Medulla oblongata (tissue), 1 donor: ENCODE measurements around the gene SVEP1.
"Not testable (repeated sequence)": the region's sequence is repeated elsewhere in the genome, so short reads cannot be mapped to it uniquely, and the experiment has no call there.

ENCODE experiments used
- DNase-seq: peaks from one replicate; pipeline ENCODE4 v3.0.0-alpha.2; 2015; ENCODE audit errors: extremely low spot score

Gene SVEP1

DNA sequence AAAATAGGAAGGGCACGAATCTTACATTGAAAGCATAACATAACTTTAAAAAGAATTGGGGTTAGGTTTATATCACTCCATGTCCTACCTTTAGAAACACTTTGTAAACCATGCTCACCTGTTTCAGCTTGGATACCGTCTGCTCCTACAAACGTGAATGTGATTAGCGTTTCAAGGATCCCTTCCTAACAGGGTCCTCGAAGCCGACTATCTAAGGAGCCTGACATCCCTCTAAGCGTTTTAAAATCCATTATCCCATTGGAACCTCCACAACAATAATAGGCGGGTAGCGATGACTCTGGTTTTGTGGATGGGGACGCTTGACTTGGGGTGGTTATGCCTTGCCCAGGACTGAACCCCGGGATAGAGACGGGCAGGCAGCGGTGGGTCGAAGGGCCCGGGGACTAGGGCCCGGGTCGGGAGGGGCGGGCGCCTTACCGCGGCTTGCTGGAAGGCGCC lies 937 bp downstream of the SVEP1 start:
- DNase-seq: no peak

DNA sequence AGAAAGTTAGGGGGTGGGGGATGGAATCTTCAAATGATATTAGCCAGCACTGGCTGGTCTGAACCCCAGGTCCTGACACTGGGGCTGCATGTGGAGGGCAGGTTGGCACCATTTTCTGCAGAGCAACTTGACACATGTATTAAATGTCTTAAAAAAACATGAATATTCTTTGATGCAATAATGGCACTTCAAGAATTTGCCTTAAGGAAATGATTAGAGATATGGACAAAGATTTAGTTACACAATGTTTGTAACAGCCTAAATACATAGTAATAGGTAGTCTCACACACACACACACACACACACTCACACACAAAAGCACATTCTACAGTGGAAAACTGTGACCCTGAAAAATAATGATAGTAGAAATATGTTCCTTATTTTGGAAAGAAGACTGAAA lies 3.6 kb downstream of the SVEP1 start:
- no peak for DNase-seq

DNA sequence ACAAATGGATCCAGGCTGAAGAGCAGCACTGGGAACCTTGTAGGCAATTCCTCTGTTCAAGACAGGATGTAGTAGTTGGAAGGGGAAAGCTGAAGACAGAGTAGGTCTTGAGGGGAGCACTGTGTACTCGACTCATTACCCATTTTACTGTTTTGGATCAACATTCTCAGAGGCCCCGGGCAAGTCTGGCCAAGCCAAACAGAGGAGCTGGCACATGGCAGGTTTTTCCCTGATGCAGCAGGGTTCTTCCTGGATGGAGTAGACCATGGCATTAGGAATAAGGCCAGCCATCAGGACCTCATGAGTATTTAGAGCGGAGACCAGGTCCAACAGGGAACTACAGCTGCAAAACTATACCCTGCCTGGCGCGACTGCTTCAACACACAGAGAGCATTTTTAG lies 4.4 kb downstream of the SVEP1 start:
- no peak for DNase-seq

DNA sequence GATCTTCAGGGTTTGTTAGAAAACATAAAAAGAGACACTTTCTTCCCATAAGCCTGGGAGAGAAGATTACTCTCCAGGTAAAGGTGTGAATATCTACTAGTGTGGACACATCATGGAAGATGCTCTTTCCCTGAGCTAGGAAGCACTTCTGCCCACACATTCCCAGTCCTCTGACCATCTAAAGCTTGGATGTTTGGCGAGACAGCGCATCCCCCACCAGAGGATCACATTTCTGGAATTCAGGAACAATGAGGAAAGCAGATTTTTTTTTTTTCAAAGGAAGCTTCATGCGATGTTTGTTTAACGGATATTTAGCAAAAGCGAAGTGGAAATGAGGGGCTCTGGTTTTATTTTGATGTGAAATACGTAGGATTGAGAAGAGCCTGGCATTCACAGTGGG lies 6.2 kb downstream of the SVEP1 start:
- DNase-seq: no peak

- no peak for DNase-seq
Measured at GRCh38 chr9:110571801-110572483, 7.6 kb downstream of the SVEP1 start.

GRCh38 chr9:110566156-110566555 lies 13.4 kb downstream of the SVEP1 start:
- DNase-seq: no peak

DNA sequence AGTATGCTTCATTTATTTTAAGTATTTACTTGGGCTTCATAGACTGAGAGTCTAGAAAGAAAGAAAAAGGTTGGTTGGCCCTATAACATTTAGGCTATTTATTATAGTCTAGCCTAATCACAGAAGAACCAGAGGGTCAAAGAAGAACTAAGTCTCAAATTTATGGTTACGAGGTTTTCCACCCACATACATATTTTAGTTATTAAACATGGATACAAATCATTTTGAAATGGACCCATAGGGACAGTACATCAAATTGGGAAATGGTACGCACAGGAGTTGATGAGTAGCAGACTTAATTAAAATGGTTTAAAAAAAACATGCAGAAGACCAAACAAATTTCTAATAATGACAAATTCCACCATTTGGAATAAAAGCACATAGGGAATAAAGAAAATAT lies 17.7 kb downstream of the SVEP1 start:
- no peak for DNase-seq

DNA sequence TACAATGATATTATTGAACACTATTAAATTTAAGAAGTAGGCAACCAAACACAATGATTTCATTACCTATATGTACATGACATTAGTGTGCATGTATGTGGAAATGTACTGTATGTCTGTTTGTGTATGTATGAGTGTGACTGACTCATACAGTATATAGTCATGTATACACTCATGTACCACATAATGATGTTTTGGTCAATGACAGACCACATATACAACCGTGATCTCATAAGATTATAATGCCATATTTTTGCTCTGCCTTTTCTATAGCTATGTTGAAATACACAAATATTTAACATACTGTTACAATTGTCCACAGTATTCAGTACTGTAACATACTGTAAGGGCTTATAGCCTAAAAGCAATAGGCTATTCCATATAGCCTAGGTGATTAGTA lies 19.7 kb downstream of the SVEP1 start:
- DNase-seq: no peak

DNA sequence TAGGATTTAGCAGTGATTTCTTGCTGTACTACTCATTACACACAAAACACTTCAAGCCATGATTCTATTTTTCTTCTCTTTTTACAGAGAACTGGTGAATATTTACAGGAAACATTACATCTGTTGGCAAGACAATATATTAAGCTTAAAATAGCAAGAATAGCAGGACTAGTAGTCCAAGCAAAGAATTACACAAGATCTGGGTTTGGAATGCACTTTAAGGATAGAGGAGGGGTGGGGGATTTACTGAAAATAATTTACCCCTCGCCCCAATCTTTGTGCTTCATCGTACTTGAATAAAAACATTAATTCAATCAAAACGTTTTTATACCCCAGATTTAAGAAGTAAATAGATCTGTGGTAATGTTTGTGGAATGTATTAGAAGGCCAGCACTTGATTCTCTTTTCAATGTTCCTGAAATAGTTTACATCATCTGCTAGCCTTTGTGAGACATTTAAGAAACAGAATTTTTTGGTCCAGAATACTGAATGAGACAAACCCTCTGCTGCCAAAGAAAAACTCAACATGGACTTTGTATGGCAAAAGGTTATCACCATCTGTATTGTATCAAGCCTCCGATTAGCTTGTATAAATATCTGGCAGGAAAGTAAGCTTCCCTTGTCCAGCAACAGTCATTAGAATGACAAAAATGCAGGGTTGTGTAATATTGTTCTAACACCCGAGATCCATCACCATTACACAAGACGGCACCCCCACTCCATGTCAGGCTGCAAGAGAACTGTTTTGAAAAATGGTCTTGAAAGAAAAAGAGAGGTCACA lies 23.8 kb downstream of the SVEP1 start:
- DNase-seq: no peak

DNA sequence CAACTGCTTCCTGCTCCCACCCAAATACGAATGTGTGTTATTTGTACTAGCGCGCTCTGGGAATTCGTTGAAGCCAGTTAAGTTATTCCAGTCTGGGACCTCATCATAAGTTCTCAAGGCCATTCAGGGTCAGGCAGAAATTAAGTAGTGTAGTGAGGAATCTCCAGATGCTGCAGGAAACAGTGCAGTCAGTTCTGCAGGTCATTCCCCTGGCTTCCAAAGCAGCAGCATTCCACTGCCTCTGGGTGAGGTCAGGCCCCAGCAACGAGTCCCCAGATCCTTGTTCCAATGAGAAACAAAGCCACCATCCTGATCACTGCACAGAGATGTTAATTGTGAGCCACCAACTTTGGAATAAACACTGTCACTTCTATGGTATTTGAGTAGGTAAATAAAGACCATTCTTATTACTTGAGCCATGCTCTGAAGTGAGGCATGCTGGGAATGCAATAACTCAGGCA lies 33.1 kb downstream of the SVEP1 start:
- no peak for DNase-seq

- DNase-seq: no peak
Measured at GRCh38 chr9:110545705-110546104, 33.8 kb downstream of the SVEP1 start.

DNA sequence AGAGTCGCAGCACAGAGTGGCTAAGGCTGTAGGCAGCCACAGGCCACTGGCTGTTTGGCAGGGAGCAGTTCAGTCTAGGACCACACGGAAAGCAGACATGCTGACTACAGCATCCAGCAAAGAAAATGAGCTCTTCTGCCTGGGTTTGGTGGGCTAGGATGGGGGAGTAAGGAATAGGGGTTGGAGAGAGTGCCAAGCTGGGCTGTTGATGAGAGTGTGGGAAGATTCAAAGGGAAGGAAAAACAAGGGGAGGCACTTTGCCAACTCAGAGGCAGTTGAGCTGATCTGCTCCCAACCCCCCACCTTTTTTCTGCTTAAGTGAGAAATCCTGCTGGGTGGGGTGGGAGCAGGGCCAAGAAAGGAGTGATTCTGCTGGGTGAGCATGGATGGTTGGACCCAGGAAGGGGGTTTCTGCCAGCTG lies 35.9 kb downstream of the SVEP1 start:
- peak; percentile 9 for DNase-seq

DNA sequence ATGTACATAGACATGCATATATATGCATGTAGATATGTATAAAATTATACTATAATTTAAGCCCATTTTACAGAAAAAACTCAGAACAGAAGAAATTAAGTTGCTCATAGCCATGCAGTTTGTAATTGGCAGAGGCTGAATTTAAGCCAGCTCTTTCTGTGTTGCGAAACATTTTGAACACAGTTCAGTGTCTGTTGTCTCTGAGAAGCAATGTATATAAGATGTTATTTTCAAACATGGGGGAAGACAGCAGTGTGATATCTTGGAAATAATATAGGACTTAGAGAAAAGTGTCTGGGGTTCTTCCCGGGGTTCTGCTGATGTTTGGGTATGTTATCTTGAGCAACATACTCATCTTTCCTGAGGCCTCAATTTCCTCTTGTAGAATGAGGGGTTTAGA lies 37.6 kb downstream of the SVEP1 start:
- DNase-seq: no peak

DNA sequence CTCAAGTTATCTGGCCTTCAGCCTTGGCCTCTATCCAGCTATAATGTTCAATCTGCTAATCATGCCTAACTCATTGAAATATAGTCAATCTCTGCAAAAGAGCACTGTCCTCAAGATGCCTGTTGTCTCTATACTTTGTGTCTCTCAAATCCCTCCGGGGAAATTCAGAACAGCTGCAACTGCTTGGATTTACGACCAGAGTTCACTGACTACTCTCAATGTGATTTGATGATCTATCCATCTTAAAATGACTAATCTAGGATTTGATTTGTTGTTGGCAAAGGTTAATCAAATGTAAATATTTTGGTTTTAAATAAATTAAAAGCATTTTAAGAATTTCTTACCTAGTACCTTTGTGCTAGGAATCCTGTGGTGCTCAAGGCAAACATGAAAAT lies 40.9 kb downstream of the SVEP1 start:
- no peak for DNase-seq

DNA sequence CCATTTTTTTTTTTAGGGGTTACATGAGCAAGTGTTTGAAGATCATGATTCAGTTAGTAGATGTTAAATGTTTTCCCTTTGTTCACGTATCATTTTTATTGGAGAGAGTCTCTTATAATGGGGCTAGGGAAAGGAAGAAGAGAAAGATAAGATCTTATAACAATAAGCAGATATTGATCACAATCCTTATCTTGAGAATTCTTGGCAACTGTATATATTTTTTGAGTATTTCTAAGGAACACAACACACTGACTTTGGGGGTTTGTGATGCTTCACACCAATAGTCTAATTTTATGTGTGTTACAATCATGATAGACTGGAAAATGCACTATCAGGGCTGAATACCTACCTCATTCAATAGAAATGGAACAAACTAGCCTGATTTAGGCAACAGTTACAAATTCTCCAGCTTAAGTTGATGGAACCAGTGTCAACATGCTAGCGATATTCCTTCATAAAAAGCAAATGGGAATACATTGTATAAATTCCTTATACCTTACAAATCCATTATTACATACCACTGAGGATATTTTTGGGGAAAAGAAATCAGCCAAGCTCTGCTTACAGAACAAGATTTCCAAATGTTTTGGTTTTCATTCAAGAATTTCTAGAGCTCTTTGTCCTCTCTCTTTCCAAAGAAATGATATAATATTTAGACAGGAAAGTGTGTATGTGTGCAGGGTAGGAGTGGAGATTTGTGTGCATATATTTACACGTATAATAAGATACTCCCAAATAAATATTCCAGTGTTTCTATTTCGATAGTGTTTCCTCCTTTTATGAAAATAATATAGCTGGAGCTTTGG lies 41.5 kb downstream of the SVEP1 start:
- no peak for DNase-seq

DNA sequence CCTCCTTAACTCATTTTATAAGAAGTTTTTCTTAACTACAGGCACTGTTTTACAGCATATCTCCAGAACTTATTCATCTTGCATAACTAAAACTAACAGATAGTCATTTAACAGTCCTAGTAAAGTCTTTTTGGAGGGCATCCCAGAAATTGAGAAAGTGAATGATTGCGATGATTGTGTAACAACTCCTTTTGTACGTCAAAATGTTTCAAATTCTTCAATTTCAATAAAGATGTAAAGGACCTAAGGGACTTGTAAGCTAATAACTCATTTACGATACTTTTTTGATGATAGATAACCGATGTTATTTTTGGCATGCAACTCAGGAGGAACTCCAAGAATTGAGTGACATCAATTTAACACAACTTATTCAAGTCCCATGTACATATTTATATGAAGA lies 42.7 kb downstream of the SVEP1 start:
- no peak for DNase-seq

GRCh38 chr9:110534162-110534561 lies 45.4 kb downstream of the SVEP1 start:
- not testable (repeated sequence) for DNase-seq

- no peak for DNase-seq
Measured at GRCh38 chr9:110532908-110533665, 46.5 kb downstream of the SVEP1 start.

DNA sequence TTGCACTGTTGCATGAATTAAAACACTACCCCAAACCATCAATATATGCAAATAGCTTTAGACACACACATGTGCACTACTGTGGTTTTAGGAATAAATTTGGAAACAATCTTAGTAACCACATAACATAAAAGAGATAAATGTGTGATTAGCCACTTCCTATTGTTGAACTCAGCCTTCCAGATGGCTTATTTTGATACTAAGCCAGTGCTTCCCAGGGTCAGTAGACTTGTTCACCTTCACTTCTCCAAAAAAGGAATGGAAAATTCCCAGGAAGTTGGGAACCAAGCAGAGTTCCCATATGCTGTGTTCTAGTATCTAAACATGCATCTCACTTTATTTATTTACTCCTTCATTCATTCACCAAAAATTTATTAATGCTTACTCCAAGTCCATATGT lies 47.8 kb downstream of the SVEP1 start:
- no peak for DNase-seq

DNA sequence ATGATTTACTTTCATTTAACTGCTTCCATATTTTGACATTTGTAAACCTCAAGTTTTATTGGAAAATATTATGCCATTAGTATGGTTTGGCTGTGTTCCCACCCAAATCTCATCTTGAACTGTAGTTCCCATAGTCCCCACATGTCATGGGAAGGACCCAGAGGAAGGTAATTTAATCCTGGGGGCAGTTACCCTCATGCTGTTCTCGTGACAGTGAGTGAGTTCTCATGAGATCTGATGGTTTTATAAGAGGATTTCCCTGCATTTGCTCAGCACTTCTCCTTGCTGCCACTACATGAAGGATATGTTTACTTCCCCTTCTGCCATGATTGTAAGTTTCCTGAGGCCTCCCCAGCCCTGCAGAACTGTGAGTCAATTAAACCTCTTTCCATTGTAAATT lies 48.3 kb downstream of the SVEP1 start:
- DNase-seq: not testable (repeated sequence)

DNA sequence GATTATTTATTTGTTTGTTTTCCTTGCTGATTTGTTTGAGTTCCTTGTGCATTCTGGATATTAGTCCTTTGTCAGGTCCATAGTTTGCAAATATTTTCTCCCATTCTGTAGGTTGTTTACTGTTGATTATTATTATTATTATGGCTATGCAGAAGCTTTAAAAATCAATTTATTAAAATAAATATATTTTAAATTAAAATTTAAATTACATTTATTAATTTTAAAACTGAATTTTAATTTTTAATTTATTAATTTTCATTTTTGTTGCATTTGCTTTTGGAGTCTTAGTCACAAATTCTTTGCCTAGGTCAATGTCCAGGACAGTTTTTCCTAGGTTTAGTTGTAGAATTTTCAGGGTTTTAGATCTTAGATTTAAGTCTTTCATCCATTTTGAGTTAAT lies 50.9 kb downstream of the SVEP1 start:
- no peak for DNase-seq

- no peak for DNase-seq
Measured at GRCh38 chr9:110526426-110526825, 53.1 kb downstream of the SVEP1 start.
